Hepatocyte (in vitro differentiated cells): ENCODE data around the gene FARSA.

ENCODE experiments used
- CTCF ChIP-seq: fragments of 200-600 bp; sonication (generic); IDR thresholded peaks from 2 replicates; pipeline ENCODE4 v1.5.1; 2016; ENCODE audit warnings: antibody characterized with exemption, mild to moderate bottlenecking; ENCODE audit not compliant: poor library complexity
- EZH2 ChIP-seq: fragments of 200-600 bp; sonication (generic); IDR thresholded peaks from 2 replicates; pipeline ENCODE4 v1.6.1; 2016; ENCODE audit warnings: antibody characterized with exemption, mild to moderate bottlenecking, borderline replicate concordance
- EZH2phosphoT487 ChIP-seq: fragments of 200-600 bp; sonication (generic); IDR thresholded peaks from one replicate; pipeline ENCODE4 v1.6.1; 2018; ENCODE audit warnings: antibody characterized with exemption, mild to moderate bottlenecking, low read depth, moderate library complexity; ENCODE audit not compliant: unreplicated experiment, severe bottlenecking

- no peak for TF ChIP-seq CTCF
- TF ChIP-seq EZH2: no peak
- no peak for TF ChIP-seq EZH2phosphoT487
Measured at GRCh38 chr19:12913011-12913561, 20.4 kb downstream of the FARSA start.
